ENCODE results near the gene SNTA1. TPM values are rescaled to one million over a fixed set of nuclear protein-coding genes. Genes with fewer than 3 reads are reported as not detected.
"Not testable (repeated sequence)": the region's sequence is repeated elsewhere in the genome, so short reads cannot be mapped to it uniquely, and the experiment has no call there.

The SNTA1 gene
- total RNA-seq, 1 donor from 2014 or later, result 7.1 TPM

- Mint-ChIP-seq H3K4me1 (ENCODE audit: low read depth, unreplicated experiment) (no peaks in the 10 kb centered on the region), H3K36me3 (ENCODE audit: low read depth, unreplicated experiment) (no peaks in the 10 kb centered on the region), H3K27ac (ENCODE audit: unreplicated experiment) (peak within 1 kb of the TSS; percentile 72), H3K4me3 (ENCODE audit: unreplicated experiment) (peak within 1 kb of the TSS; percentile 93), H3K27me3 (ENCODE audit: low read depth, unreplicated experiment) (no peaks in the 10 kb centered on the region), H3K9me3 (ENCODE audit: unreplicated experiment) (no peaks in the 10 kb centered on the region)
- DNase-seq (ENCODE audit: low read depth) (peak; percentile 45), FAIRE-seq (no peak)
- Histone ChIP-seq H3K27me3 (ENCODE audit: insufficient read depth, low read length) (no peaks in the 10 kb centered on the region), H2AFZ (ENCODE audit: low read depth, low read length) (peak within 1 kb of the TSS; percentile 99), H3K36me3 (ENCODE audit: insufficient read depth, low read length) (no peaks in the 10 kb centered on the region), H3K79me2 (ENCODE audit: insufficient read depth, low read length) (peaks cover 13% of the 10 kb centered on the region), H3K27ac (ENCODE audit: low read depth, low read length) (peak within 1 kb of the TSS; percentile 91), H3K4me1 (ENCODE audit: insufficient read depth, low read length) (peaks cover 4% of the 10 kb centered on the region), H3K9ac (ENCODE audit: low read length) (peak within 1 kb of the TSS; percentile 90), H3K9me3 (ENCODE audit: insufficient read depth, low read depth, low read length) (no peaks in the 10 kb centered on the region), H3K4me2 (ENCODE audit: low read length) (peak within 1 kb of the TSS; percentile 99), H3K4me3 (ENCODE audit: insufficient read depth, low read depth, low read length) (peak within 1 kb of the TSS; percentile 85), H4K20me1 (ENCODE audit: insufficient read depth, low read length) (peaks cover 15% of the 10 kb centered on the region)
- TF ChIP-seq EZH2 (IDR thresholded peaks at IDR 0.05; ENCODE audit: insufficient read depth, low read length) (no peak), CTCF (IDR thresholded peaks at IDR 0.05; ENCODE audit: insufficient read depth, low read depth, low read length) (no peak)
Measured at GRCh38 chr20:33490023-33490933, 46.7 kb upstream of the SNTA1 start, which contains the start of gene CBFA2T2. Gene CBFA2T2 (plus strand): TSS chr20:33490096. CDS start chr20:33490268, 172 bp downstream.

GRCh38 chr20:33489495-33490022 lies 46.0 kb upstream of the SNTA1 start:
- Histone ChIP-seq H3K79me2 (ENCODE audit: insufficient read depth, low read length) (peaks cover 13% of the 10 kb centered on the region), H3K4me3 (ENCODE audit: insufficient read depth, low read depth, low read length) (peak overlapping the region; percentile 73), H3K9me3 (ENCODE audit: insufficient read depth, low read depth, low read length) (no peaks in the 10 kb centered on the region), H3K4me1 (ENCODE audit: insufficient read depth, low read length) (peaks cover 4% of the 10 kb centered on the region), H3K27me3 (ENCODE audit: insufficient read depth, low read length) (no peaks in the 10 kb centered on the region), H2AFZ (ENCODE audit: low read depth, low read length) (peak overlapping the region; percentile 99), H3K36me3 (ENCODE audit: insufficient read depth, low read length) (no peaks in the 10 kb centered on the region), H3K27ac (ENCODE audit: low read depth, low read length) (peak overlapping the region; percentile 91), H3K4me2 (ENCODE audit: low read length) (peak overlapping the region; percentile 99), H3K9ac (ENCODE audit: low read length) (peak overlapping the region; percentile 90), H4K20me1 (ENCODE audit: insufficient read depth, low read length) (peaks cover 15% of the 10 kb centered on the region)
- H3K4me1 Mint-ChIP-seq (ENCODE audit: low read depth, unreplicated experiment), result no peaks in the 10 kb centered on the region
- peak; percentile 88 for DNase-seq (ENCODE audit: low read depth)
- TF ChIP-seq EZH2 (IDR thresholded peaks at IDR 0.05; ENCODE audit: insufficient read depth, low read length), result no peak
- no peak for TF ChIP-seq CTCF (IDR thresholded peaks at IDR 0.05; ENCODE audit: insufficient read depth, low read depth, low read length)
- H3K27ac Mint-ChIP-seq (ENCODE audit: unreplicated experiment), result peak overlapping the region; percentile 72
- no peaks in the 10 kb centered on the region for H3K36me3 Mint-ChIP-seq (ENCODE audit: low read depth, unreplicated experiment)
- no peak for FAIRE-seq
- no peaks in the 10 kb centered on the region for H3K27me3 Mint-ChIP-seq (ENCODE audit: low read depth, unreplicated experiment)
- peak overlapping the region; percentile 81 for H3K4me3 Mint-ChIP-seq (ENCODE audit: unreplicated experiment)
- no peaks in the 10 kb centered on the region for H3K9me3 Mint-ChIP-seq (ENCODE audit: unreplicated experiment)

GRCh38 chr20:33488661-33489494 lies 45.3 kb upstream of the SNTA1 start:
- not testable (repeated sequence) for H3K4me3 Mint-ChIP-seq (ENCODE audit: unreplicated experiment); H2AFZ ChIP-seq (ENCODE audit: low read depth, low read length)

More at GRCh38 chr20:33488661-33489494, 45.3 kb upstream of the SNTA1 start:
- not testable (repeated sequence) for H3K27ac ChIP-seq (ENCODE audit: low read depth, low read length); H3K36me3 Mint-ChIP-seq (ENCODE audit: low read depth, unreplicated experiment); H3K4me1 ChIP-seq (ENCODE audit: insufficient read depth, low read length); H3K36me3 ChIP-seq (ENCODE audit: insufficient read depth, low read length); H3K27me3 Mint-ChIP-seq (ENCODE audit: low read depth, unreplicated experiment); DNase-seq (ENCODE audit: low read depth); H3K4me3 ChIP-seq (ENCODE audit: insufficient read depth, low read depth, low read length); FAIRE-seq; H3K4me1 Mint-ChIP-seq (ENCODE audit: low read depth, unreplicated experiment); H3K9ac ChIP-seq (ENCODE audit: low read length); H3K27me3 ChIP-seq (ENCODE audit: insufficient read depth, low read length); H3K9me3 Mint-ChIP-seq (ENCODE audit: unreplicated experiment); H3K9me3 ChIP-seq (ENCODE audit: insufficient read depth, low read depth, low read length); H3K27ac Mint-ChIP-seq (ENCODE audit: unreplicated experiment)
- H3K79me2 ChIP-seq (ENCODE audit: insufficient read depth, low read length), result peaks cover 13% of the 10 kb centered on the region
- peaks cover 15% of the 10 kb centered on the region for H4K20me1 ChIP-seq (ENCODE audit: insufficient read depth, low read length)
- peak overlapping the region; percentile 99 for H3K4me2 ChIP-seq (ENCODE audit: low read length)

Data from astrocyte (in vitro differentiated cells and primary cell).